Neutrophil (primary cell): ENCODE data around the gene ARHGEF6.
"Not testable (repeated sequence)": the region's sequence is repeated elsewhere in the genome, so short reads cannot be mapped to it uniquely, and the experiment has no call there.

Source experiments
- H3K27ac ChIP-seq: fragments of 200-600 bp; sonication (generic); 2 replicates; pipeline ENCODE4 v1.5.1; 2016; ENCODE audit warnings: mild to moderate bottlenecking, moderate library complexity
- H3K27me3 ChIP-seq: fragments of 200-600 bp; sonication (generic); 2 replicates; pipeline ENCODE4 v1.6.0; 2016; ENCODE audit warnings: mild to moderate bottlenecking
- H3K36me3 ChIP-seq: fragments of 200-600 bp; sonication (generic); 2 replicates; pipeline ENCODE4 v1.5.1; 2017
- H3K4me1 ChIP-seq, 2 experiments: fragments of 200-600 bp in 1 of 2; sonication (generic) in 1 of 2; 1 replicate in 1 of 2; 2 replicates in 1 of 2; pipeline versions ENCODE4 v1.5.1 to v1.6.1; 2013 to 2016; ENCODE audit warnings: low read depth in 1 of 2, low read length in 1 of 2, mild to moderate bottlenecking in 1 of 2, moderate library complexity in 1 of 2; ENCODE audit not compliant: control insufficient read depth in 1 of 2, insufficient read depth in 1 of 2
- H3K4me3 ChIP-seq, 2 experiments: fragments of 200-600 bp in 1 of 2; sonication (generic) in 1 of 2; 1 replicate in 1 of 2; 2 replicates in 1 of 2; pipeline ENCODE4 v1.5.1; 2013 to 2016; ENCODE audit warnings: low read depth in 1 of 2, low read length in 1 of 2, mild to moderate bottlenecking in 1 of 2, moderate library complexity in 1 of 2
- H3K9me3 ChIP-seq: fragments of 200-600 bp; sonication (generic); 2 replicates; pipeline ENCODE4 v1.5.1; 2016
- CTCF ChIP-seq: fragments of 200-600 bp; sonication (generic); IDR thresholded peaks from 2 replicates; pipeline ENCODE4 v1.5.1; 2016; ENCODE audit warnings: antibody characterized with exemption

ARHGEF6 gene

GRCh38 chrX:136823175-136823574 lies 42.4 kb upstream of the ARHGEF6 start:
- Histone ChIP-seq H3K4me1 (peaks cover 3 to 6% of the 10 kb centered on the region in 2 experiments), H3K27ac (no peak overlapping the region), H3K4me3 (no peak overlapping the region), H3K27me3 (no peaks in the 10 kb centered on the region), H3K9me3 (no peaks in the 10 kb centered on the region), H3K36me3 (no peaks in the 10 kb centered on the region)
- TF ChIP-seq CTCF: no peak

- peaks cover 3 to 6% of the 10 kb centered on the region in 2 experiments for H3K4me1 ChIP-seq
- no peak for TF ChIP-seq CTCF
- no peak overlapping the region for H3K27ac ChIP-seq
- no peak overlapping the region for H3K4me3 ChIP-seq
- no peaks in the 10 kb centered on the region for H3K27me3 ChIP-seq
- no peaks in the 10 kb centered on the region for H3K9me3 ChIP-seq
- H3K36me3 ChIP-seq: no peaks in the 10 kb centered on the region
Observed at GRCh38 chrX:136822337-136823095, 41.8 kb upstream of the ARHGEF6 start.

- H3K27me3 ChIP-seq, H3K27ac ChIP-seq, H3K36me3 ChIP-seq, H3K4me1 ChIP-seq, H3K9me3 ChIP-seq, H3K4me3 ChIP-seq: not testable (repeated sequence)
Observed at GRCh38 chrX:136819756-136820155, 39.0 kb upstream of the ARHGEF6 start.

- Histone ChIP-seq H3K36me3 (no peaks in the 10 kb centered on the region), H3K9me3 (no peaks in the 10 kb centered on the region), H3K4me1 (no peaks in the 10 kb centered on the region), H3K27ac (no peak overlapping the region), H3K4me3 (no peak overlapping the region), H3K27me3 (no peaks in the 10 kb centered on the region)
- TF ChIP-seq CTCF: no peak
Observed at GRCh38 chrX:136819031-136819703, 38.4 kb upstream of the ARHGEF6 start.

- Histone ChIP-seq H3K27ac (no peak overlapping the region), H3K9me3 (no peaks in the 10 kb centered on the region), H3K4me1 (no peaks in the 10 kb centered on the region), H3K36me3 (no peaks in the 10 kb centered on the region), H3K27me3 (no peaks in the 10 kb centered on the region), H3K4me3 (no peak overlapping the region)
- TF ChIP-seq CTCF: no peak
Observed at GRCh38 chrX:136816975-136817374, 36.2 kb upstream of the ARHGEF6 start.
